HepG2 (cell line): Measurements from ENCODE around the gene IL1RL2. TPM values are rescaled to one million over a fixed set of nuclear protein-coding genes. Genes with fewer than 3 reads are reported as not detected.

Source experiments
- ARID5B ChIP-seq: IDR thresholded peaks from 2 replicates; pipeline ENCODE4 v1.4.0; 2020; ENCODE audit warnings: mild to moderate bottlenecking, missing genetic modification reagents
- MAZ ChIP-seq, 2 experiments: sonication (generic) in 1 of 2; formaldehyde crosslinking in 1 of 2; IDR thresholded peaks; 2 replicates each; pipeline versions ENCODE4 v1.5.0 to v1.6.1; 2012 to 2020; ENCODE audit warnings: low read depth in 2 of 2, mild to moderate bottlenecking in 2 of 2, borderline replicate concordance in 1 of 2, improper control_type of control experiment in 1 of 2, low read length in 1 of 2, missing genetic modification reagents in 1 of 2, moderate library complexity in 1 of 2
- MXD3 ChIP-seq: IDR thresholded peaks from 2 replicates; pipeline ENCODE4 v1.6.1; 2016; ENCODE audit warnings: mild to moderate bottlenecking, missing biosample characterization, missing genetic modification reagents
- NFE2 ChIP-seq: sonication (generic); formaldehyde crosslinking; IDR thresholded peaks from 2 replicates; pipeline ENCODE4 v1.4.0; 2020; ENCODE audit warnings: missing genetic modification reagents
- PAXIP1 ChIP-seq: sonication (generic); formaldehyde crosslinking; conservative IDR thresholded peaks from 2 replicates; pipeline ENCODE4 v1.4.0; 2020; ENCODE audit warnings: mild to moderate bottlenecking, missing genetic modification reagents, moderate library complexity
- POGZ ChIP-seq: sonication (generic); formaldehyde crosslinking; IDR thresholded peaks from 2 replicates; pipeline ENCODE4 v1.4.0; 2020; ENCODE audit warnings: mild to moderate bottlenecking, missing genetic modification reagents
- ZSCAN21 ChIP-seq: sonication (generic); formaldehyde crosslinking; IDR thresholded peaks from 2 replicates; pipeline ENCODE4 v1.8.0; 2022; ENCODE audit warnings: mild to moderate bottlenecking, missing genetic modification reagents, moderate library complexity, borderline replicate concordance
- polyA plus RNA-seq, 8 experiments: library from polyadenylated mRNA; depleted of rRNA in 3 of 8; stranded (reverse) in 7 of 8; unstranded in 1 of 8; fragments of >200 nt; fragmentation: Illumina TruSeq in 4 of 8; extraction: Trizol in 4 of 8; gene quantifications; 2 replicates each; pipeline versions ENCODE4 v1.2.1 to v1.2.3, GENCODE V29; 2011 to 2016; ENCODE audit warnings: low read depth in 4 of 8, missing spikeins in 1 of 8, mixed read lengths in 1 of 8; ENCODE audit not compliant: insufficient read depth in 1 of 8
- total RNA-seq, 5 experiments: library from RNA; depleted of rRNA; stranded (reverse); fragments of >200 nt; fragmentation: Illumina TruSeq; extraction: Trizol; gene quantifications; 2 replicates each; pipeline ENCODE4 v1.2.3, GENCODE V29; 2016; ENCODE audit warnings: low read depth in 1 of 5

Gene IL1RL2
- total and polyA plus RNA-seq, 2 of the 13 experiments (the other 11 are each of a cell fraction or from before 2014, with no cell fraction given): 0.03 TPM; not detected in 1

- no peak for TF ChIP-seq PAXIP1 (CRISPR knock-in tag)
- no peak for TF ChIP-seq NFE2
- no peak for TF ChIP-seq ZSCAN21
- no peak for TF ChIP-seq POGZ (CRISPR knock-in tag)
- no peak for TF ChIP-seq MXD3
- TF ChIP-seq ARID5B (CRISPR knock-in tag): no peak
- no peak for TF ChIP-seq MAZ (IDR thresholded peaks at IDR 0.05; ENCODE audit: borderline replicate concordance, low read depth, low read length)
- TF ChIP-seq MAZ (CRISPR knock-in tag; IDR thresholded peaks at IDR 0.05; ENCODE audit: low read depth): no peak
- TF ChIP-seq, all 625 proteins: peak for 0
Observed at GRCh38 chr2:102283996-102284395, 97.2 kb downstream of the IL1RL2 start (continued).
